Lung (tissue), 12 donors: ENCODE results near the gene TRAM2. TPM values are rescaled to one million over a fixed set of nuclear protein-coding genes. Genes with fewer than 3 reads are reported as not detected.

ENCODE experiments used
- ATAC-seq: fragments of 200-7000 bp; cut with Tn5 transposase; one replicate; pipeline ENCODE4 v1.9.1; 2020; ENCODE audit warnings: moderate number of reproducible peaks; ENCODE audit not compliant: insufficient read depth, low FRiP score
- DNase-seq, 3 donors: peaks; one replicate each; pipeline ENCODE4 v3.0.0-alpha.2; 2013 to 2017
- H3K27ac ChIP-seq, 2 donors: one replicate each; pipeline ENCODE4 v1.5.1; 2013; ENCODE audit warnings: mild to moderate bottlenecking in 2 of 2, moderate library complexity in 2 of 2, control low read depth in 1 of 2, inconsistent platforms in 1 of 2, low read depth in 1 of 2, low read length in 1 of 2
- H3K27me3 ChIP-seq, 3 donors: one replicate each; pipeline ENCODE4 v1.5.1; 2013; ENCODE audit warnings: low read length in 2 of 3; ENCODE audit not compliant: control insufficient read depth in 3 of 3, insufficient read depth in 3 of 3
- H3K36me3 ChIP-seq, 4 donors: one replicate each; pipeline ENCODE4 v1.5.1; 2013; ENCODE audit warnings: low read length in 4 of 4, mild to moderate bottlenecking in 1 of 4, moderate library complexity in 1 of 4; ENCODE audit not compliant: control insufficient read depth in 4 of 4, insufficient read depth in 4 of 4
- H3K4me1 ChIP-seq, 5 donors: one replicate each; pipeline ENCODE4 v1.5.1; 2013; ENCODE audit warnings: low read length in 5 of 5, mild to moderate bottlenecking in 2 of 5, moderate library complexity in 1 of 5; ENCODE audit not compliant: control insufficient read depth in 5 of 5, insufficient read depth in 5 of 5
- H3K4me3 ChIP-seq: one replicate; pipeline ENCODE4 v1.5.1; 2013; ENCODE audit warnings: mild to moderate bottlenecking, control low read depth, moderate library complexity
- H3K9ac ChIP-seq, 2 donors: one replicate each; pipeline ENCODE4 v1.5.1; 2013; ENCODE audit warnings: low read length in 2 of 2, control low read depth in 1 of 2; ENCODE audit not compliant: insufficient read depth in 1 of 2
- H3K9me3 ChIP-seq, 4 donors: one replicate each; pipeline ENCODE4 v1.5.1; 2013; ENCODE audit warnings: low read length in 3 of 4, mild to moderate bottlenecking in 1 of 4, moderate library complexity in 1 of 4; ENCODE audit not compliant: control insufficient read depth in 4 of 4, insufficient read depth in 3 of 4
- WGBS, 2 donors: extraction: QIAGEN DNeasy Blood & Tissue Kit; methylation state at CpG; one replicate each; pipeline ENCODE4 v1.1.7; 2013; 5-methylcytosine and 5-hydroxymethylcytosine counted together
- polyA plus RNA-seq, 2 donors: library from polyadenylated mRNA; stranded (reverse); fragments of 200-250 nt; gene quantifications; one replicate each; pipeline ENCODE4 v1.2.1, GENCODE V29; 2013
- total RNA-seq, 2 donors: library from RNA; depleted of rRNA in 1 of 2; stranded (reverse); fragments of >200 nt in 1 of 2; gene quantifications; one replicate each; pipeline ENCODE4 v1.2.1, GENCODE V29; 2014 to 2021
- TF ChIP-seq, protein P1 (sequence below): IDR thresholded peaks from 2 replicates; pipeline ENCODE4 v1.5.1; 2012; ENCODE audit warnings: mild to moderate bottlenecking; ENCODE audit errors: control extremely low read depth, extremely low read depth
- donor health status: control.
- donor health status: control.
- donor health status: Bipolar disorder and iron deficiency.
- donor health status: healthy.
- donor health status: DM: yes; HTN: yes; CAD: no.

Gene TRAM2
- total and polyA plus RNA-seq, 4 donors = 4.4 to 33.4 (median 15.2) TPM

DNA sequence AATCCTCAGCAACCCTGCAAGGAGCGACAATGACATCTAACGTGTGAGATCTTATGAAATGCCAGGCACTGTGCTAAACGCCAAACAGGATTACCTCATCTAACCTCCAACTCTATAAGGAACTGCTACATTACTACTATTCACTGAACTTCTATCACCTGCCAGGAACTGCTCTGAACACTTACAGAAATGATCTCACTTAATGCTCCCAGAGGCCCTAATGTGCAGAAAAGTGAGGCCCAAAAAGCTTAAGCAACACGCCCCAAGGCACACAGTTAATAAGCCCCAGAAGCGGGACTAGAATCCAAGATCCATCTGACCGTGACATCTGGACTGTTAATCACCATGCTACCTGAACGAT, 28.5 kb downstream of the TRAM2 start:
- no peak for DNase-seq
- Histone ChIP-seq H3K4me1 (peaks cover 37 to 58% (median 41%) of the 10 kb centered on the region in 5 donors), H3K4me3 (no peak overlapping the region), H3K9ac (no peak overlapping the region), H3K9me3 (no peaks in the 10 kb centered on the region), H3K36me3 (peaks cover 0 to 4% (median 0%) of the 10 kb centered on the region in 4 donors), H3K27me3 (no peaks in the 10 kb centered on the region), H3K27ac (no peak overlapping the region)
- ATAC-seq = no peak
- WGBS, 2 donors = 74 to 83% methylated on average over 7 of the region's 7 CpGs
- TF ChIP-seq, protein P1, sequence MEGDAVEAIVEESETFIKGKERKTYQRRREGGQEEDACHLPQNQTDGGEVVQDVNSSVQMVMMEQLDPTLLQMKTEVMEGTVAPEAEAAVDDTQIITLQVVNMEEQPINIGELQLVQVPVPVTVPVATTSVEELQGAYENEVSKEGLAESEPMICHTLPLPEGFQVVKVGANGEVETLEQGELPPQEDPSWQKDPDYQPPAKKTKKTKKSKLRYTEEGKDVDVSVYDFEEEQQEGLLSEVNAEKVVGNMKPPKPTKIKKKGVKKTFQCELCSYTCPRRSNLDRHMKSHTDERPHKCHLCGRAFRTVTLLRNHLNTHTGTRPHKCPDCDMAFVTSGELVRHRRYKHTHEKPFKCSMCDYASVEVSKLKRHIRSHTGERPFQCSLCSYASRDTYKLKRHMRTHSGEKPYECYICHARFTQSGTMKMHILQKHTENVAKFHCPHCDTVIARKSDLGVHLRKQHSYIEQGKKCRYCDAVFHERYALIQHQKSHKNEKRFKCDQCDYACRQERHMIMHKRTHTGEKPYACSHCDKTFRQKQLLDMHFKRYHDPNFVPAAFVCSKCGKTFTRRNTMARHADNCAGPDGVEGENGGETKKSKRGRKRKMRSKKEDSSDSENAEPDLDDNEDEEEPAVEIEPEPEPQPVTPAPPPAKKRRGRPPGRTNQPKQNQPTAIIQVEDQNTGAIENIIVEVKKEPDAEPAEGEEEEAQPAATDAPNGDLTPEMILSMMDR = no peak

DNA sequence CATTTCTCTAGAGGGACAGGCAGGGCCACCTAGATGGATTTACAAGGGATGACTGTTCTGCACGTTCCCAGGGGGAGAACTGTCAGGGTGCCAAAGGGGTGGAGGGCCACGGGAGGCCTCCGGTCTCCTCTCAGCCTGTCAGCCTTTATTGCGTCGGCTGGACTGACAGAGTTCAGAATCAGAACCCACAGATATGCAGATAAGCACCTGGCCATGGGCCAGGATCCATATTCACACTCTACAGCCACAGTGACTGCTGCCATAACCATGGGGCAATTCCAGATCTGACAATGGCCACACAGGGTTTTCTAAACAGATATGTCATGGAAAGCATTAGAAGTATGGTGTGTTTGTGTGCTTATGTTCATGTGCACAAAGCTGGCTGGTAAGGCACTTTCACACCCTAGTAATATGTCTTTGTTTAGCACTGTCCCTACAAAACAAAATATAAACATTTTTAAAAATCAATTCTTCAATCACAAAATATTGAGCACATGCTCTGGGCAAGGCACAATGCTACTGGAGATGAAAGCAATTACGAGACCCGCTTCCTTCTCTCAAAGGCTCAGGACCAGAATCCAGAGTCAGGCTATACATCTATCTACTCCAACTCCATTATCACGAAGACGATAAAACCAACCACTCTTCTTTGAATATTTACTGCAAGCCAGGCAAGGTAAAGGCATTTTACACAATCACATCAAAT, 29.1 kb downstream of the TRAM2 start:
- no peaks in the 10 kb centered on the region for H3K9me3 ChIP-seq
- DNase-seq (peak in 1 of 3 donors; percentile 39), ATAC-seq (no peak)
- H3K27ac ChIP-seq = no peak overlapping the region
- H3K27me3 ChIP-seq = no peaks in the 10 kb centered on the region
- no peak overlapping the region for H3K9ac ChIP-seq
- peaks cover 36 to 54% (median 39%) of the 10 kb centered on the region in 5 donors for H3K4me1 ChIP-seq
- TF ChIP-seq, protein P1 = no peak
- H3K4me3 ChIP-seq = no peak overlapping the region
- H3K36me3 ChIP-seq = peaks cover 0 to 4% (median 0%) of the 10 kb centered on the region in 4 donors
- 70% methylated on average over 9 of the region's 9 CpGs for WGBS, 2 donors

DNA sequence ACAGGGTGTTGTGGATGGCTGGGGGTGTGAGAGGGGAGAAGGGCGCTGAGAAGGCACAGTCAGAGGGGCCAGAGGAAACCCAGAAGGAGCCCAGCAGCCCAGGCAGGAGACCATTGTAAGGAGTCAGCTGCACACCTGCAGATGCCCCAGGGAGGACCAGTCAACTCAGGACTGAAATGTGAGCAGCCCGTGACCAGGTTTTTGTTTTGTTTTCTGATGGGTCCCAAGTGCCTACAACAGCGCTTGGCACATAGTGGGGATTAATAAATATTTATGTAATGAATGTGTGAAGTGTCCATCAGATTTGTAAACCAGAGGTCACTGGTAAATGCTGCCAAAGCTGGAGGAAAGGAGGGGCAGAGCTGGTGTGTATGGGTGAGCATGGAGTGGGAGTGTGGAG, 30.2 kb downstream of the TRAM2 start:
- DNase-seq (no peak), ATAC-seq (no peak)
- Histone ChIP-seq H3K4me1 (peaks cover 25 to 51% (median 32%) of the 10 kb centered on the region in 5 donors), H3K27me3 (no peaks in the 10 kb centered on the region), H3K9ac (no peak overlapping the region), H3K4me3 (no peak overlapping the region), H3K36me3 (peaks cover 0 to 4% (median 0%) of the 10 kb centered on the region in 4 donors), H3K9me3 (no peaks in the 10 kb centered on the region), H3K27ac (no peak overlapping the region)
- TF ChIP-seq, protein P1 = no peak
- WGBS, 2 donors = 79 to 82% methylated on average over 3 of the region's 3 CpGs
